ENCODE measurements around the gene TMEM183A.

Gene TMEM183A

GRCh38 chr1:203006948-203007871, at the start of gene TMEM183A:
TMEM183A (plus strand) TSS chr1:203007374; CDS start chr1:203007466, 92 bp downstream.
- H3K79me2 ChIP-seq = peaks cover 3% of the 10 kb centered on the region
- H2AFZ ChIP-seq = peak within 1 kb of the TSS; percentile 90
- no peaks in the 10 kb centered on the region for H3K9me3 ChIP-seq (ENCODE audit: control insufficient read depth, low read length)
- H3K36me3 ChIP-seq (ENCODE audit: control insufficient read depth, insufficient read depth, low read length) = no peaks in the 10 kb centered on the region
- H3K4me1 ChIP-seq = no peaks in the 10 kb centered on the region
- H3K27ac ChIP-seq = peak within 1 kb of the TSS; percentile 87
- no peak for TF ChIP-seq CTCF (IDR thresholded peaks at IDR 0.05)
- no peaks in the 10 kb centered on the region for H3K27me3 ChIP-seq (ENCODE audit: control insufficient read depth, insufficient read depth, low read length)
- H3K4me3 ChIP-seq (ENCODE audit: low read depth, low read length) = peak within 1 kb of the TSS; percentile 71
- H3K9ac ChIP-seq = peak within 1 kb of the TSS; percentile 94
- peak within 1 kb of the TSS; percentile 65 for H3K4me2 ChIP-seq (ENCODE audit: low read length)

DNA sequence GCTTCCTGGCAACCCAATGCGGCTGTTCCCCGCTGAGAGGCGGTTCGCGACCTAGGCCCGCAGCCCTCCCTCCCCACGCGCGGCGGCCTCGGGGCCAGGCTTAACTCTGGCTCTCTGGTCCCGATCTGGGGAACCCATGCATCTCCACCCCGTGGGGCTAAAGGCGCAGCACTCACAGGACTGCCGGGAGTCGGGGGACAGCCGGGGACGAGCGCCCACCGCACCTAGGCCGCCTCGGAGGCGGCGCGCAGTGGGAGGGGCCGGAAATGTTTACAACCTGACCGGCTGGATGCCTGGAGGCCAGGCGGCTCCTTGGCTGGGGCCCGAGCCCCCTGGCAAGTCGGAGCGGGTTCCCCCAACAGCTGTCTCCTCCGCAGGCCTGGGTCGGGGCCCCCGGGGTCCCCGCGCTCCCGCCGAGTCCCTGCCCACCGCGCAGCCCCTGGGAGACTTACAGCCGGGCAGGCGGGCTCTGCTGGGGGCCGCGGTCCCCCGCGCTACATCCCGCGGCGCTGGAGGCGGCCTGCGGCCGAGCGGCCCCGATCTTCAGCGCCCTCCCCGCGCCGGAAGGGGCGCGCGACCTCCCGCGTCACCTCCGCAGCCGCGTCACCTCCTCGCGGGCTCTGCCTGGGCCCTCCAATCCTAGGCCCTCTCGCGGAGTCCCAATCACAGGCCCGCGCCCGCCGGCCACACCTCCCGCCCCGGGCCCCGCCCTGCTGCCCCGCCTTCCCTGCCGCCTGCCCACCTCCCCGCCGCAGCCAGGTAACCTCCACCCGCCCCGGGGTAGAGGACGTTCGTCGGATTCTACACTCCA, 49.2 kb upstream of the TMEM183A start, which contains the start of gene ADIPOR1:
Gene ADIPOR1, minus strand, starts transcription at position 580 of the 811 bp plus-strand sequence. CDS start 7,242 bp downstream, outside the sequence.
- Histone ChIP-seq H3K9ac (peak within 1 kb of the TSS; percentile 63), H3K27me3 (ENCODE audit: control insufficient read depth, insufficient read depth, low read length) (no peaks in the 10 kb centered on the region), H3K79me2 (peaks cover 10% of the 10 kb centered on the region), H3K4me2 (ENCODE audit: low read length) (peak within 1 kb of the TSS; percentile 83), H3K27ac (peak within 1 kb of the TSS; percentile 46), H3K4me3 (ENCODE audit: low read depth, low read length) (peak within 1 kb of the TSS; percentile 79), H3K4me1 (peaks cover 5% of the 10 kb centered on the region), H3K36me3 (ENCODE audit: control insufficient read depth, insufficient read depth, low read length) (no peaks in the 10 kb centered on the region), H3K9me3 (ENCODE audit: control insufficient read depth, low read length) (no peaks in the 10 kb centered on the region), H2AFZ (peak within 1 kb of the TSS; percentile 86)
- peak; percentile 8 for TF ChIP-seq CTCF (IDR thresholded peaks at IDR 0.05)

DNA sequence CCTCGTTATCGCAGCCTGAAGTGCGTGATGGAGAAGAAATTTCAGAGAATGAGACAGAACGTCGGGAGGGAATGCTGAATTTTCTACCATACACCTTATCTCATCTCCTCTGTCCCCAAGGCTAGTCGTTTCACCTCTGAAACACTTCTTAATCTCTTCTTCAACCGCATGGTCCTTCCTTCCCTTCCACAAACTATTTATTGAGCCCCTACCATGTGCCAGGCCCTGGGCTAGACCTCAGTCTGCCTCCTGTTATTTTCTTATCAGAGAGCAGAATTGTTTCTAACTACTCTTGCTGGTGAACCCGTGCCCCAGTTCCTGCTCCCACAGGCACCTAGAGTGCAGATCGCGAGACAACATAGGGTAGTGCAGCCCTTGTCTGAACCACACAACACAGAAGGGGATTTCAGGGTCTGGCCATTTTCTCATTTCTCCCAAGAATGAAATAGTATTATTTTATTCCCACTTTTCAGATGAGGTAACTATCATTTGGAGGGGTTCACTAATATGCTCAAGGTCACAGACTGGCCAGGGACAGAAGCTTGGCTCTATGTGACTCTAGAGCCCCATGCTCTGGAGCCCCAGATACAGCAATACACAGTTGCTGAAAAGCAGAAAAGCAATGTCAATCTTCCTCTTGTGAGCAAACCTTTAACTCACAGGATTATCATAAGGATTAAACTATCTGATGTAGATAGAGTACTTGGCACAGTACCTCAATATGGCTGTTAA, 48.5 kb upstream of the TMEM183A start:
- no peaks in the 10 kb centered on the region for H3K27me3 ChIP-seq (ENCODE audit: control insufficient read depth, insufficient read depth, low read length)
- H3K4me1 ChIP-seq = peaks cover 5% of the 10 kb centered on the region
- H3K79me2 ChIP-seq = peaks cover 10% of the 10 kb centered on the region
- peak overlapping the region; percentile 86 for H2AFZ ChIP-seq
- no peaks in the 10 kb centered on the region for H3K36me3 ChIP-seq (ENCODE audit: control insufficient read depth, insufficient read depth, low read length)
- peak overlapping the region; percentile 46 for H3K27ac ChIP-seq
- H3K4me3 ChIP-seq (ENCODE audit: low read depth, low read length) = peak overlapping the region; percentile 79
- H3K4me2 ChIP-seq (ENCODE audit: low read length) = peak overlapping the region; percentile 60
- no peak overlapping the region for H3K9ac ChIP-seq
- no peaks in the 10 kb centered on the region for H3K9me3 ChIP-seq (ENCODE audit: control insufficient read depth, low read length)
- TF ChIP-seq CTCF (IDR thresholded peaks at IDR 0.05) = no peak

DNA sequence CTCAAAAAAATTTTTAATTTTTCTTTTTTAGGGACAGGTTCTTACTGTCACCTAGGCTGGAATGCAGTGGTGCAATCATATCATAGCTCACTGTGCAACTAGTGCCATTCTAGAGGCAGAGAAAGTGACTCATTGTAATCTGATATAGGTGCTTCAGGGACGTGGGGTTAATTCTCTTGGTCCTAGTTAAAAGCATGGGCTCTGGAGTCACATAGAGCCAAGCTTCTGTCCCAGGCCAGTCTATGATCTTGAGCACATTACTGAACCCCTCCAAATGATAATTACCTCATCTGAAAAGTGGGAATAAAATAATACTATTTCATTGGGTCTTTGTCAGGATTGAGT, 47.9 kb upstream of the TMEM183A start:
- H2AFZ ChIP-seq = no peak overlapping the region
- H3K79me2 ChIP-seq = peaks cover 10% of the 10 kb centered on the region
- peaks cover 5% of the 10 kb centered on the region for H3K4me1 ChIP-seq
- H3K27me3 ChIP-seq (ENCODE audit: control insufficient read depth, insufficient read depth, low read length) = no peaks in the 10 kb centered on the region
- H3K9me3 ChIP-seq (ENCODE audit: control insufficient read depth, low read length) = no peaks in the 10 kb centered on the region
- H3K36me3 ChIP-seq (ENCODE audit: control insufficient read depth, insufficient read depth, low read length) = no peaks in the 10 kb centered on the region
- H3K9ac ChIP-seq = no peak overlapping the region
- H3K27ac ChIP-seq = no peak overlapping the region
- H3K4me2 ChIP-seq (ENCODE audit: low read length) = no peak overlapping the region
- H3K4me3 ChIP-seq (ENCODE audit: low read depth, low read length) = no peak overlapping the region
- TF ChIP-seq CTCF (IDR thresholded peaks at IDR 0.05) = no peak

Measured in parathyroid adenoma (tissue), 2 donors.